ENCODE data around the gene FIBCD1.
A peak's percentile ranks its signal among the peaks of the same experiment; 100 is the strongest.
"Not testable (repeated sequence)": the region's sequence is repeated elsewhere in the genome, so short reads cannot be mapped to it uniquely, and the experiment has no call there.

FIBCD1 gene

GRCh38 chr9:130921989-130922892 lies 16.8 kb downstream of the FIBCD1 start:
- DNase-seq (ENCODE audit: low read depth), result no peak

DNA sequence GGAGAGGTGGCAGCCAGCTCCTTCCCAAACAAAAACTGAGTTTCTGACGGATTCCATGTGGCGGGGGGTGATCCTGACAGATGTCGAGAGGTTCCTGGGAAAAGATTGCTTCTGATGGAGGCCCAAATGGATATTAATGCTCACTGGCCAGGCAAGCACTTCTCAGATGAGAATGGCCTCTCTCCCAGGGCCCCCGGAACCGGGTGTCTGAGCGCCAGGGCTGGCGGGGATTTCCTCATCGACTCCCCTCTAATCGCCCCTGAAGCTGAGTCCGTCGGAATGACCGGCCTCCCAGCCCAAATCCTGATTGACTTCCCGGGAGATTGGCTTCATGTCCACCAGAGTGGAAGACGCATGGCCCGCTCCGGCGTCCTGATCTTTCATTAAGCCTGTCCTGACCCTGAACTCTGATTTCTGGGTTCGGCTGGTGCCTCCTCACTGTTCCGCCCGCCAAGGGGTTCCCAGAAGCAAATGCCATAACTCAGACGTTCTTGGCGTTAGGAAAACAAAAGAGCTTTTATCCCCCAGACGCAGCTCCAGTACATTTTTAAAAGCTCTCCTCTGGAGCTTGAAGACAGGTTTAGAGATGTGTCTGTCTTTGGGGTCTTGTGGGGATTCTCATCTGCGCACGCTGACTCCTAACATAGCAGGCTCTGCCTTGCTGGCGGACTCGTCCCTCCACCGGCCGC lies 17.6 kb downstream of the FIBCD1 start:
- no peak for DNase-seq (ENCODE audit: low read depth)

- no peak for DNase-seq (ENCODE audit: low read depth)
Measured at GRCh38 chr9:130920762-130921299, 18.2 kb downstream of the FIBCD1 start.

DNA sequence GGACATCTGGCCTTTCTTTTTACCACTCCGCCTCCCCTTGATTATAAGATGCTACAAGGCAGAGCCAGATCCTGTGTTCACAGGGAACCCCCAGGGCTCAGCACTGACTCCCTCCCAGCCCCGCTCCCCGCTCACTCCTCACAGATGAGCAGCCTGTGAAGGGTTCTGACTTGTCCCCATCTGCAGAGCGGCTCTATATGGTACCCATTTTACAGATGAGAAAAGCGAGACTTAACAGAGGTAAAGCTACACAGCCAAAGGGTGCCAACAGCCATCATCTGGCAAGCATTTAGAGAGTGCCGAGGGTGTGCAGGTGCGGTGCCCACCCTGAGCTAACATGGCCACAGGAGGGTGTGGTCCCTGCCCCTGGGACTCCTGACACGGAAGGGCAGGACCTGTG lies 18.8 kb downstream of the FIBCD1 start:
- DNase-seq (ENCODE audit: low read depth), result no peak

DNA sequence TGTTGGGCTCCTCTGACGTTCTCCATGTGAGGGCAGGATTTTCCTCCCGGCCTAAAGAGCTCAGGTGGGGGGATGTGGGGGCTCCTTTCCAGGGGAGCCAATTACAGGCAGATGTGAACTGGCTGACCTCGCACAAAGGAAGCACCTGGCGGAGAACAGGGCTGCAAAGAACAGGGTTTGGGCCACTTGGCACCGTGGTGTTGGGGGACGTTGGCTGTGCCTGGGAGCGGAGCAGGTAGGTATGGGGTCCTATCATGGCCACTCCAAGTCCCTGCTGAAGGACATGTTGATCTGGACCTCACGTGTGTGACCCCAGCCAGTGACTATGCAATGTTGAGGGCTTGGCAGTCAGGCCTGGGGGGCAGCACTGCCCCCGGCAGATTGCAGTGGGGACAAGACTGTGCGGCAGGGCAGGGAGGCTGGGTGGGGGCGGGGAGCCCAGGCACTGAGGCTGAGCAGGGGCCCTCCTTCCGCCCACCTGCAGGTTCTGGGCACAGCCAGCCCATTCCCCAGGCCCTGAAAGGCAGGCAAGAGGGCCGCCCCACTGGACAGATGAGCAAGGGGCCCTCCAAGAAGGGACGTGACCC lies 19.4 kb downstream of the FIBCD1 start:
- no peak for DNase-seq (ENCODE audit: low read depth)

- DNase-seq (ENCODE audit: low read depth), result no peak
Measured at GRCh38 chr9:130918826-130919558, 20.1 kb downstream of the FIBCD1 start.

DNA sequence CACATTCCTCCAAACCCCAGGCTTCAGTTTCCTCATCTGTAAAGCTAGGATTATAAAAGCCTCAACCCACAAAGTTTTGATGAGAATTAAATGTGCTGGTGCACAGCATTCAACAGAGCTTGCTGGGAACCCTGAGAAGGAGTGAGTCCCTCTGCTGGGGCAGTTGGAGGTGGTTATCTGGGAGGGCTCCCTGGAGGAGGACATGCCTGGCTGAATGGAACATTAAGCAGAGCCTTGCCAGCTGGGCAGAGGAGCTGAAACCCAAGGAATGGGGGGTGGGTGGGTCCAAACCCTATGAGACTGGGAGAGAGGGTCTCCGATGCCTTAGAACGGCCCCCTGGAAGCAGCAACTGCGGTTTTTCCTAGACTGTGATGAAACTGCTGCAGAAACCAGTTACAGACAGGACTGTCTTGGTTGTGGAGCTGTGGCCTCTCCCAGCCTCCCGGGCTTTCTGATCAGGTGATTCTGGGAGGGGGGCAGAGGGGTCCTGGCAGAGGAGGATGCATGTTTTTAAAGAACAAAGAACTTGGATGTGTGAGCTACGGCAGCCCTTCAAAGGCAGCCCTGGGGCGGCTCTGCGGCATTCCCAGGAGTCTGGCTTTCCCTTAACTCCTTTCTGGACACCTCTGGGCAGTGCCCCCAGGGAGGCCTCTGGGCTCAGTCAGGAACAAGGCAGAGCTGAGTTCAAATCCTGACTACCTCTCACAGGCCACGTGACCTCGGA lies 20.8 kb downstream of the FIBCD1 start:
- DNase-seq (ENCODE audit: low read depth), result no peak

- DNase-seq (ENCODE audit: low read depth), result no peak
Measured at GRCh38 chr9:130917168-130917960, 21.7 kb downstream of the FIBCD1 start.

DNA sequence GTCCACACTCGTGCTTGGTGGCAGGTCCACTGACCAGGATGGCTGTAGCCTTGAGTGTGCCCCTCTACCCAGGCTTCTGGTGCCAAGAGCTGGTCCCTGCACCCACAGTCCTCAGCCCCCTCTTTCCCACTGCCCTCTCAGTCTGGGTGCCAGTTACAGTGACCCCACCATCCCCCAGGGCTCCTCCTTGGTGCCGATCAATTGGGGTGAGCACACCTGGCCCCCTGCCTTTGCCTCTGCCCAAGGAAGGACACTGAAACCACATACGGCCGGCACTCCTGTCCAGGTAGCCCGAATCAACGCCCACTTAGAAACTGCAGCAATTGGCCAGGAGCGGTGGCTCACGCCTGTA lies 24.0 kb downstream of the FIBCD1 start:
- DNase-seq (ENCODE audit: low read depth), result no peak

DNA sequence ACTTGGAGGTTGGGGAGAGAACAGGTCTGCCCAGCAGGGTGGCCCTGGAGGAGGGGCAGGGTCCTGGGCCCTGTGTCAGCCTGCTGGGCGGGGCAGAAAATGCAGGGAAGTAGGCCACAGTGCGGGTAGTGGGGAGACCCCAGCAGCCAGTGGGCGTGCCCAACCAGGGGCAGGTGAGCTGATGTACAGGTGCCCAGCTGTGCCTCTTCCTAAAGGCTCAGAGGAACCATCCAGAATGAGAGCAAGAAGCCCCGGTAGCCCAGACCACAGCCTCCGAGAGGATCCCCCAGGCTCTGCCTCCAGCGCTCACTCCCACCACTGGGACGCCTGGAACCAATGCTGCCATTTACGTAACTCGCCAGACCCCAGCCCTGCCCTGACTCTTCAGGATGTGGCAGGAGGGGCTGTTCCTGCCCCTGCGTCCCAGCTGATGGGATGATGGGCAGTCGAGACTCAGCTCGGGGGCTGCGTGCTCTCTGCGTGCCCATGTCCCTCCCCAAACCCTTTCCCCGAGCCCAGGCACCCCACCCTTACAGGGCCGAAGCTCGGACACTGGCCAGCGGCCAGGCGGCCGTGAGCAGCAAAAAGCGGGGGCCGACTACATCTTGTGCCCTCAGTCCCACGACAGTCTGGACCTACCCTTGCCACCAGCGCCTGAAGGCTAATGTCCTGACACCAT lies 24.5 kb downstream of the FIBCD1 start:
- no peak for DNase-seq (ENCODE audit: low read depth)

- DNase-seq (ENCODE audit: low read depth), result no peak
Measured at GRCh38 chr9:130913599-130914416, 25.2 kb downstream of the FIBCD1 start.

DNA sequence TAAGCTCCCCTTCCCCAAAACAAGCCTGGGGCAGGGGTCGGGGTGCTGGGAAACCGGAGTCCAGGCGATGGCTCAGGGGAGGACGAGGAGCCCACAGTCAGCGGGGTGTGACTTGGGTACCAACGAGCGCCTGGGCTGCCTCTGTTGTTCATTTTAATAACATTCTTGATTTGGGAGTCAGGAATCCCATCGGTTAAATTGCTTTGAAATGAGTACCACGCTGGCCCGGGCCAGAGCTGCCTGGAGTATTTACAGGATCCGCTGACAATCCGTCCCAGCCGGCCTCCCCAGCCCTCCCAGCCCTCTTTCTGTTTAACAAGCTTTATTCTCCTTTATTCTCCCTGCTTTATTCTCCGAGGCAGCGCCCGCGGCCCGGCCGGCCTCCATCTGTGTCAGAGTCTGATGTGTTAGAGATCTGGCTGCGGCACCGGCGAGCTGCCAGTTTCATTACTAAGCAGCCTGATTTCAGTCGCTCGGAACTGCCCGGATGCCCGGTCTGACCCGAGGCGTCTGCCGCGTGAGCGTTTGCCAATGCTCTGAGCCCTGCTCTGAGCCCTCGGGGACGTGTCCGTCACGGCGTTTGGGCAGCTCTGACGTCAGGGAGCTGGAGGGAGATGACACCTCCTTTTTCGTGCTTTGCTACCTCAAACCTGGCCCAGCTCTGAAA lies 26.0 kb downstream of the FIBCD1 start:
- DNase-seq (ENCODE audit: low read depth), result peak; percentile 72

GRCh38 chr9:130911254-130912049 lies 27.6 kb downstream of the FIBCD1 start:
- no peak for DNase-seq (ENCODE audit: low read depth)

GRCh38 chr9:130910670-130911069 lies 28.4 kb downstream of the FIBCD1 start:
- DNase-seq (ENCODE audit: low read depth), result not testable (repeated sequence)

GRCh38 chr9:130910041-130910440 lies 29.0 kb downstream of the FIBCD1 start:
- DNase-seq (ENCODE audit: low read depth), result not testable (repeated sequence)

GRCh38 chr9:130908878-130909355 lies 30.1 kb downstream of the FIBCD1 start:
- DNase-seq (ENCODE audit: low read depth), result no peak

GRCh38 chr9:130908146-130908877 lies 30.7 kb downstream of the FIBCD1 start:
- no peak for DNase-seq (ENCODE audit: low read depth)
